HG03103 (cell line): ENCODE results near the gene TMEM89.

Experiments
- ATAC-seq: cut with Tn5 transposase; IDR thresholded peaks from one replicate; pipeline ENCODE4 v1.9.1; 2021; ENCODE audit warnings: low read depth; ENCODE audit not compliant: unreplicated experiment

The TMEM89 gene

DNA sequence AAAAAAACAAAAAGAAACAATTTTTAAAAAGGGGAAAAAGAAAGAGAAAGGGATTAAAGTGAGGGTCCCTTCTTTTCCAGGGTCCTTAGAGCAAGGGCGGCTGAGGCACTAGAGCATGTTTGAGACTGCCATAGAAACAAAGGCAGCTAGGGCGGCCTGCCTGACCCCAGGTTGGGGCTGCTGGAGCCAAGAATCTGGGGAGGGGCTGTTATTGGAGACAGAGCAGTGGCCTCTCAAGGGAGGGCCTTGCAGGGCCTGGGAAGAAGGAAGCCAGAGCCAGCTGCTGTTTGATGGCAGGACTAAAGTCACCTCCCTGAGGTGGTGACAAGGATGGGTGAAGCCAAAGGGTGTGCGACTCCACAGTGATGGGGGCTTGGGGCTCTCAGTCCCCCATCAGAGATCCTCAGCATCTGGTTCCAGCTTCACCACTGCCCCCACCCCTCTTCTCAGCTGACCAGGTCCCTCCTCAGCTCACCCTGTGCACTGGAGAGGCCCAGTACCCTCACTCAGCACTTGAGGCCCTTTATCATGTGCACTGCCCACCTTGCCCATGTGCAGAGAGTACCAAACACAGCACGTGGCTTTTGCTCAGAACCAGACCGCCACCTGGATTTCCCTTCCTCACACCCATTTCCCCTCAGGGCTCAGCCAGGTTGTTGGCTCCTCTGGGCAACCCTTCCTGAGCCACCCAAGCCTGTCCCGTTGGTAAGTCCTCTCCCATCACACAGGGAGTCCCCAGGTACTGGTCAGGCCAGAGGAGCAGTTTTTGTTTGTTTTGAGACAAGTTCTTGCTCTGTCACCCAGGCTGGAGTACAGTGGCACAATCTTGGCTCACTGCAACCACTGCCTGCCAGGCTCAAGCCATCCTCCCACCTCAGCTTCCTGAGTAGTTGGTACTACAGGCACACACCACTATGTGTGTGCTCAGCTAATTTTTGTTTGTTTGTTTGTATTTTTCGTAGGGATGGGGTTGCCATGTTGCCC lies 1.7 kb downstream of the TMEM89 start:
- no peak for ATAC-seq

DNA sequence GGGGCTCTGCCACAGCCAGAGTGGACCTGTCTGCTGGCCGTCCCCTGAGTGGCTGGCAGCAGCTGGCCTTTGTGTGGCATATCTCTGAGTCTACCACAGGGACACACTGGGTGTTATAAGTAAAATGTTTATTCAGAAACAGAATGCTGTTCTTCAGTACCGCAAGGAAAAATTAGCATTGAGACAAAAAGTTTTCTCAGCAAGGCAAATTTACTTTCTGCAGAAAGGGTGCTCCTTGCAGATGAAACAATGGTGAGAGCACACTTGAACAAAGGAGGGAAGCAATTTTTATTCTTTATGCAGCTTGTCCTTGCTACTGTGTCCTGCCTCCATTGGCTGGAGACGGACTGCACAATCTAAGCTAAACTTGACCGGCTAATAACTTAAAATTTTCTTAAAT lies 4.0 kb downstream of the TMEM89 start:
- ATAC-seq, result no peak

DNA sequence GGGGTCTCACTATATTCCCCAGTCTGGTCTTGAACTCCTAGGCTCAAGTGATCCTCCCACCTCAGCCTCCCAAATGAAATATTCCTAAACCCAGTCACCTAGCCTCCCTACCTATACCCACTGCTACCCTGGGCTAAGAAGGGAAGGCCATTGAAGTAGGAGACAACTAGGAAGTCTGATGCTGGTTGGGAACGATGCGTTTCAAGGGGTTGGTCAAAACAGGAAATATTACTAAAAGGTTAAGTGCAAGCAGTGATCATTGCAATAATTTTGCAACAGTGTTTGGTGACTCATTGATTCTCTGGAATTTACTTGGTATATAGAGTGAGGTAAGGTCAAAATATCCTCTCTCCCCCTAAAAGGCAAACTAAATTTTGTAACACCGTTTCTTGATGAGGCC lies 7.5 kb downstream of the TMEM89 start:
- ATAC-seq, result no peak

DNA sequence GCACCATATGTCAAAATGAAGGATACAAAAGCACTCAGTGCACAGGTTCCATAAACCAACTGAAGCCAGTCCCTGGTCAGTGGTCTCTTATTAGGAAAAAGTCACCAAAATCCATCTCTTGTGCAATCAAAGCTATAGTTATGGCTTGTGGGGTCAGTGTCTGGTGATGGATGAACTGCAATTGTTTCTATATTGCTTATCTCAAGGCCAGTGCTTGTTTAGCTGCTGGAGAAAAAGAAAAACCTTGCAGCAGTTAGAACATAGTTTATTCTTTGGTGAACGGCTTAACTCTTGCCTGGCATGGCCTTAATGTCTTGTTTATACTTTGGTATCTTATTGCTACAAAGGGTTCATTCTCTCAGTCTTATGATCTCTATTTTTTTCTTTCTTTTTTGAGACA lies 9.3 kb downstream of the TMEM89 start:
- ATAC-seq, result no peak

DNA sequence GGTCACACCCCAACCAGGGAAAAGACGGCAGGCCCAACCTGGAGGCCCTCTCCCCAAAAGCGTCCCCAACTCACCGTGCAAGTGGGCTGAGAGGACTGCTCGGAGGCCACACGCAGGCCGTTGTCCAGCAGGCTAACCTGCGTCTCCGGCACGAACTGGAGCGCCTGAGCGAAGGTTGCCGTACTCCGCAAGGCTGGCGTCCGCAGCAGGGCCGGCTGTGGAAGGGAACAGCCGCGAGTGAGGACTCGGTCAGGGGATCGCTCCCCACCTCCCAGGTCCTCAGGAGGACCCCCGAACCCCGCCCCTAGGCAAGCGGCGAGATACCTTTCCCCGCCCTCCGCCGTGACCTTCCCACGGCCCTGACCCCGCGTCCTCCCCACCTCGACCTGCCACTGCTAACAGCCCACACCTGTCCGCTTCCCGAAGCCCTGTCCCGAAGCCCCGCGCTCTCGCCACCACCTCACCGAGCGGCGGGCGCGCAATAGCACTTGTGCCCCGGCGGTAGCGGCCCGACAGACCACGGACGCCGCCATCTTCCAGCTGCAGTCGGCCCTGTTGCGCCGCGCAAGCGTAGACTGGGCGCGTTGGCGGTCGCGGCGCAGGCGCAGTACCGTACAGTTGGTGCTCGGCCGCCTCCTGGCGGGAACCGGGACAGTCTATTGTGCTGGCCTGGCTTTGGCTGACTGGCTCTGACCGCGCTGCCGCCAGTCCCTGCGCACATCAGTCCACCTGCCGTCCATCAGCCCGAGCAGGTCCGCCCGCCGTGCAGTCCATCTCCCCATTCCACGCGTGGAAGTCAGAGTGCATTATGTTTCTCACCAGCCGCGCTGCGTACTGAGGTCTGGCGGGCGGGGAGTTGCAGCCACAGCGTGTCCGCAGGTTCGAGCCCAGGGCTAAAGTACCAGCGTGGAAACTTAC lies 12.2 kb downstream of the TMEM89 start, which contains the start of gene UQCRC1:
Gene UQCRC1, minus strand, starts transcription at position 559 of the 918 bp plus-strand sequence. Its CDS starts 26 bp downstream, at position 533.
- peak; percentile 97 for ATAC-seq

DNA sequence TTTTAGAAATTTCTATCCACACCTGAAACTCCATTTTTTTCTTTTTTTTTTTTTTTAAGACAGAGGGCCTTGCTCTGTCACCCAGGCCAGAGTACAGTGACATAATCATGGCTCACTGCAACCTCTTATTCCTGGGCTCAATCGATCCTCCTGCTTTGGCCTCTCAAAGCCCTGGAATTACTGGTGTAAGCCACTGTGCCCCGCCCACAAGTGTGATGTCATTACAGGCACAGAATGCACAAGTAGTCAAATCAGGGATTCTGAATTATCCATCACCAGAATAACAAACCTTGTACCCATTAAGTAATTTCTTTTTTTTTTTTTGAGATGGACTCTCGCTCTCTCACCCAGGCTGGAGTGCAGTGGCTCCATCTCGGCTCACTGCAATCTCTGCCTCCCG lies 14.1 kb downstream of the TMEM89 start:
- ATAC-seq, result no peak

DNA sequence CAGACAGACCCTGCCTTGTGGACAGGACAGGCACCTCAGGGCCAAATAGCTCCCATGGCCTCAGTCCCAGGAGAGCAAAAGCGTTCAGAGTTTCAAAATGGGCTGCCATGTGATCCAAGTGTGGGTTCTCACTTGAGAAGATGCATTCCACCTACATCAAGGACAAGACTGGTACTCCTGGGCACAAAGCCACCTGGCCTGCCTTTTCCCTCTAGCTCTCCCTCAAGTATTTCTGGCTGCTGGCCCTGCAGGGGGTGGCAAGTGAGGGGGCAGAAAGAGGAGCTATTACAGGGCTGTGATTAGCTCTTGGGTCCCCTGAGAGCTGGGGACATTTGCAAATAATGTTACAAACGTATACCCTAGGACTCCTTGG lies 20.0 kb downstream of the TMEM89 start:
- no peak for ATAC-seq

DNA sequence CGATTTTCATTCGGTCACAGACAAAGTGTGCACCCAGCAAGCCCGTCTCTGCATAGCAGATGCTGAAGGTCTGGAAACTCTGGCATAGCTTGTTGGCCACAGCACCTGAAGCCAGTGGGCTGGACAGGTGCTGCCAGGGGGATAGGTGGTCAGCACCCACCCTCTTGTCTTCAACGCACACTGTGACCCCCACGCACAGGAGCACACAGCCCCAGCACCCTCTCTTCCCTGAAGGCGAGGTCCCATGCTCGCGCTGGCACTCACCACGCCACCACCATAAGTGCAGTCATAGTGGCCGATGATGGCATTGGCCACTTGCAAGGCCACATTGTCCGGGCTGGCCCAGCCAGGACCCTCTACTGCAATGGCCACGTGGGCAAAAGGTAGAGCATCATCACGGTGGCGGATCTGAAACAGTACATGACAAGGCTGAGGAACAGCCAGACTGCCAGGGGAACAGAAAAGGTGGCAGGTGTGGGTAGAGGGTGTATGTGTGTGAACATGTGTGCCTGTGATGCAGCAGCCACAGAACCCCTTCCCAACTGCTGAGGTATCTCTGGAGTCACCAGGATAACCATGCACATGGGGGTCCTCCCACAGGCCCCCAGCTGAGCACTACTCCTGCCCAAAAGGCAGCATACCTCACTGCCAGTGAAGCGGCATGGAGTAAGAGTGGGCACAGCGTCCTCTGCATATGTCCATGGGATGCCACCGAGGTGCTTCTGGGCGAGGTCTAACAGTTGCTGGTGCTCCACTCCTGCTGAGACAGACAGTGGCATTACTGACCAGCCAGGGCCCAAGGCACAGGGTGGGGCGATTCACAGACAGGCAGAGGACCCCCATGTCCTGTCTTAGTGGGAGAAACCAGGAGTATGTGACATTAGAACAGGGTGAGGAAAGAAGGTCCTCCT lies 20.6 kb downstream of the TMEM89 start:
- ATAC-seq, result no peak

DNA sequence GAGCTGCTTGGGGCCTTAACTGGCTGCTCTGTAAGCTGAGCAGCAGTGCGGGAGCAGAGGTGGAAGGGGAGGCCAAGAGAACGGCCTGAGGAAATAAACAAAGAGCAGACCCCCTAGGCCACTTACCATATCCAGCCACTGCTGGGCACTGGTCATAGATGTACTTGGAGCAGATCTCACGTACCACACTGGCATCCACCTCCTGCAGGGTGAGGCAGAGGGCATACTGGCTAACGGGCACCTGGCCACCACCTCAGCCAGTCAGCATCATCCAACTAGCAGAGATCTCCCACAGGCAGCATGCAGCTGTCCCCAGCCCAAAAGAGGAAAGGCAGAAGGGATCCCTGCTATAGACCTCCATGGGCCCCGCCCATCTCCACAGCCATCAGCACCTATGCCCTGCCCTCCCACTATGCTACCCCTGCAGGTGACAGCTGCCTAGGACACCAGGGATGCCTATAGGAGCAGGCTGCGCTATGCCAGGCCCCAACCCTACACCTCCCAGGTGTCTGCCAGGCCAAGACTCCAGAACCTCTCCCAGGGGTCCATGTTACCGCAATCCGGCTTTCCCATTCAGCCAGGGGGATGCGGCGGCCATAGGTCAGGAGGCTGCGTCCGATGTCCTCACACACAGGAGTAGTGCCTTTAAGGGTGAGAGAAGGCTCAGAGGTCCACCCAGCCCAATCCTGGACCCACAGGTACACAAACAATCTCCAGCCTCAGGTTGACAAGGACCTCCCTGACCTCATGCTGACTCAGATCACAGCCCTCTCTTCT lies 21.9 kb downstream of the TMEM89 start:
- no peak for ATAC-seq

DNA sequence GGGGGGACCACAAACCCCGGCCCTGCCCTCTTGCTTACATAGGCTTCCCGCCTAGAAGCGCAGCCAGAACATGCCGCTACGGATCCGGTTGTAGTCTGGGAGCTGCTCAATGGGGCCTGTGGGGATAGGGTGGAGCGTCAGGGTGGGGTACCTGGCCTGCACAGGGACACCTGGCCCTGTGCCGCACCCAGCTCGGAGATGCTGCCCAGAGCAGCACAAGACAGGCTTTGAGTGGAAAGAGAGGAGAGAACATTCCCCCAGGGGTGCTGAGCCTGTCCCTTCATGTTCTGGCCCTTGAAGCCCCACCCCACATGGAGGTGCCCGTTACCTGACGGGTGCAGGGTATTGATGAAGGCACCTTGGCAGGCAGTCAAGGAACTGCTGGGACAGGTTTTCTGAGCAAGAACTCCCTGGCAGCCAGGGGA lies 22.5 kb downstream of the TMEM89 start:
- no peak for ATAC-seq

DNA sequence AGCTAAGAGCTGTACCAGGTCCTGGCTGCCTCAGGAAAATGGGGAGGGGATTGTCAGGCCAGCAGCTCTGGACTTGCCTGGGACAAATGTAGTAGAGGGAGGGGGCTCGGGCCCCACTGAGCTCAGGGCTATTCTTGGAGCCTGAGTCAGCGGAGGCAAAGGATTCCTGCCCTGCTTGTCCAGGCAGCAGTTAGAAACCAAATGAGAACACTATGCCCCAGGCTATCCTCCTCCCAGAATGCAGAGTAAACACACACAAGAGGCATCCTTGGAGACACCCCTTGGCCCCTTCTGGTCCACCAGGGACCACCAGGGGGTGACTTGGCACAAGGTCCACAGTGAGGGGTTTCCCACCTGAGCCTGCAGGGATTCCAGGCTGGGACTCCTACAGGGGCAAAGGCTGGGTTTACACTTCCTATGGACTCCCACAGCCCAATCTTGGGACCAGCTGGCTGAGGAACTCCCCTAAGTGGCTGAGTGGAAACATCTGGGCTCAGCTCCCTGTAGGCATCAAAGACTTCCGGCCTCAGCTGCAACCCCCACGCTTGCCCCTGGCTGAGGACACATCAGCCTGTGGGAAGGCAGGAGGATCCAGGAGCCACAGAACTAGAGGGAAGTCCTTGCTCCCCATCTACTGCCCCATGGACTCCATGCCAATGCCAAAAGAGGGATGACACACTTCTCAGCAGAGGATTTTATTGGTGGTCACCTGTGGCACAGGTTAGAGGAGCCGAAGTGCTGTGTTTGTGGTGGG lies 23.1 kb downstream of the TMEM89 start:
- no peak for ATAC-seq

DNA sequence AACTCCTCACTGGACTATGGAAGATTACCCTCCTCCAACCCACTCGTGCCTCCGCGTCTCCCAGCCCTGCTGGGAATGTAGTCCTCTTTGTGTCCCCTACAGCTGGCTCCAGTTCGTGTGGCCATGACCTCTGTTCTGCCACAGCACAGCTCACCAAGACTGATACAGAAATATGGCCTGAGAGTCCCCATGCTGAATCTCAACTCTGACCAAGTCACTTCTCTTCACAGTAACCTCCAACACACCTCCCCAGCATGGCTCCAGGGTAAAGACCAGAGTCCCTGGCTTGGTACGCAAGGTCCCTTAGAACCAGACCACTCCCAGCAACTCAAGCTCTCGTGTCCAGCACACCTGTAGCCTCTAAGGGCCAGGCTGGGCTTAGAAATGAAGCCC lies 24.2 kb downstream of the TMEM89 start:
- ATAC-seq, result no peak

DNA sequence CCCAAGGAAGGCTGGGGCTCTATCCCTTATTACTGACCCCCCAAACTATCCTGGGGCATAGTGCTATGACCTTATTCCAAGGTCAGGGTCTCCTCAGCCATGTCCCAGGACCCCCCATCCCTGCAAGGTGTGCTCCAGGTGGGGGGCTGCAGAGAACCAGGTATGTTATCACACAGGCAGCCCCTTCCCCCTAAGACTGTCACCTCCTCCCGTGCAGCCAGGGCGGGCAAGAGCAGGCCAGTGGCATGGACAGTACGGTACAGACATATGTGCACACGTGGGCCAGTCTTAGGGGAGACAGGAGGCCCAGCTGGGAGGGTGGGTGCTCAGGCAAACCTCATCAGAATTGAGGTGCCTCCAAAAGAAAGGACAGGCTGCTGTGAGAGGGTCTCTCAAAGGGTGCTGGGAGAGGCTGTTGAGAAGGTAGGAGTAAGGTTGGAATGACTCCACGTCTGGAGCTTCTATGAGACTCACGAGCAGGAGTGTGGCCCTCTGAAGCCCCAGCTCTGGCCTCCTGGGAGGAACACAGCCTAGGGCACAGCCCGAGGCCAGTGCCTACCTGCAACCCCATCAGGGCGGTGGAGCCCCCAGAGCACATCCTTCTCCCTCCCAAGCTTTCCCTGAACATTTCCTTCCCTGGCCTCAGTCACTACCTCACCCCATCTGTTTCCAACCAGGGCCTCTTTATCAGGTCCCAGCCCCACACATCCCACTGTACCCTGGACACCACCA lies 24.7 kb downstream of the TMEM89 start:
- no peak for ATAC-seq

DNA sequence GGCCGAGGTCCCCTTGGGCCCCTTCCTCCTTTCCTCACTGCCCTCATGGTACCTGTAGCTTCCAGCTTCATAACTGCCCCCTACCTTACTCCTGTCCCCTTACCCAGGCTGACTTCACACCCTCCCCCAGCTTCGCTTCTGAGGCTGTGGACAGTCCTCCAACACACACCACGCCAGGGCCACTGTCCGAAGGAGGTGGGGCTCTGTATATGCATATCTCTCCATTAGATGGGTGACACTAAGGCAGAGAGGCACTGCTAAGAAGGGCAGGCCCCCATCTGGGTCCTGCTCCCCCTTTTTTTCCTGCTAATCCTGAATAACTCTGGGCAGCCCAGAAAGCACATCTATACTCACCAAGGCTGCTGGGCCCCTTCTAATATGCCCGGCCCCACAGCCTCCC lies 25.4 kb downstream of the TMEM89 start:
- no peak for ATAC-seq

DNA sequence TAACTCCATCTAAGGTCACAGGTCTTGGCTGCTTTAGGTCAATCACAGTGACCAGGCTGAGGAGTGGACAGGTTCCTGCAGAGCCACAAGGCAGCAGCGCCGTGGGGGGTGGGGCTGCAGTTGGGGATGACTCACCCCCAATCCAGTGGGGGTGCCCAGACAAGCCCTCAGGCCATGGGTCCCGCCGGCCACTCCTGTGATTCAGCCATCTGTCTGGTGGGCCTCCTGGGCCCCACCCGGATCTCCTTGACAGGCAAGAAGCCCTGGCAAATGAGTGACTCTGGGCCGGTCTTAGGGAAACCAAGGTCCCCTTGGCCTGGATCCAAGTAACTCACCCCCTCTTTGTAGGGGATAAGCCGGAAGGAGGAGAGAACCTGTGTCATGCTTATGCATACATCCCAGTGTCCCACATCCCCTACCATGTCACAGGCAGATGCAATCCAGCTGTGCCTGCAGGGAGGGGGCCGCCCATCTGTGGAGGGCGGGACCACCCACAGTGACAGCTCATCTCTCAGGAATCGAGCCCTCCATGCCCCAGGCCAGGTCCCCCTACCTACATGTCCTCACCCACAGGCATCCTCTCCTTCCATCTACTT lies 25.9 kb downstream of the TMEM89 start:
- ATAC-seq, result no peak

DNA sequence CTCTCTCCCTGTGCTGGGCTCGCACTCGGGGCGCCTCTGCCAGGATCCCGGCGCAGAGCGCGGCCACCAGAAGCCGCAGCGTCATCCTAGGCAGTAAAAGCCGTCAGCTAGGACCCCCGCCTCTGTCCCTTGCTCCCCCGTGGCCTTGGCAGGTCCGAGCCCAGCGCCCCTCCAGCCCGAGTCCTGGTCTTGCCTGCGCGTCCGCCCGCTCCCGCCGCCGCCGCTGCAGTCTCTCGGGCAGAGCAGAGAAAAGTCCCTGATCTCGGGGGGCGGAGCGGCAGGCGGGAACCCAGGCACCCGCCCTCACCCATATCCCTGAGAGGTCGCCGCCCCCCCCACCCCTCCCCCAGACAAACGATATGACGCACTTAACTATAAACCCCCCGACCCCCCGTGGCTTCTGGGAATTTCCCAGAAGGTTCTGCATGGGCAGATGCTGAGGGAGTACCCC lies 26.5 kb downstream of the TMEM89 start, which contains the start of gene COL7A1:
Gene COL7A1, minus strand, starts transcription at position 255 of the 451 bp plus-strand sequence. Its CDS starts 170 bp downstream, at position 85.
- no peak for ATAC-seq

DNA sequence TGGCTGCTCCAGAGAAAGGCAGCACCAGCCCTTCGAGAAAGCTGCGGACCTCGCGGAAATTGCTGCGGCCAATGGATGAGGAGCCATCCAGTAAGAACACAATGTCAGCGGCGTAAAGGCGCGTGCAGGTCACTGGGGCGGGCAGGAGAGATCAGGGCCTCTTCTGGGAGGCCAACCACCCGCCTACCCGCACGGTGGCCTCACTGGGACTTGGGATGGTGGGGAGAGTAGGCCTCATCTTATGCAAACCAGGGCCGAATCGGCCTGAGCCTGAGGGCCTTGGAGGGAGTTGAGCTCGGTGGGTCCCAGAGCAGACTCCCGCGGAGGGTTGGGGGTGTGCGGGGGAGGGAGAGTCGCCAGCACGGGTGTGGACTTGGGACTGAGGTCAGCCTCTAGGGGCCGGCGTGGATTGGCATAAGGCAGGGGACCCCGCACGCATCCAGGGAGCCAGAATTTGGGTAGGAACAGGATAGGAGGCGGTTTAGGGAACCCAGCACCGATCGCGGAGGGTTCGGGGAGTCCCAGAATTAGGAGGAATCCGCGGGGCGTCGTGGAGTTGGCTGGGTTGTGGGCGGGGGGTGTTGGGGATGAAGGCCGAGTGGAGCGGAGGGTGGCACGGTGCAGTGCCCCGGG lies 27.0 kb downstream of the TMEM89 start:
- ATAC-seq, result no peak
